HTR-8/SVneo (cell line): ENCODE data around the gene HLA-DMB.
"Not testable (repeated sequence)": the region's sequence is repeated elsewhere in the genome, so short reads cannot be mapped to it uniquely, and the experiment has no call there.

ENCODE experiments used
- DNase-seq: peaks from one replicate; pipeline ENCODE4 v3.0.0; 2011; ENCODE audit warnings: low spot score, mixed read lengths; ENCODE audit not compliant: insufficient read length
- FAIRE-seq: peaks from 2 replicates; lab custom pipeline; 2011; peaks lifted over from hg19 to GRCh38; lab: Jason Lieb, UNC

HLA-DMB gene

DNA sequence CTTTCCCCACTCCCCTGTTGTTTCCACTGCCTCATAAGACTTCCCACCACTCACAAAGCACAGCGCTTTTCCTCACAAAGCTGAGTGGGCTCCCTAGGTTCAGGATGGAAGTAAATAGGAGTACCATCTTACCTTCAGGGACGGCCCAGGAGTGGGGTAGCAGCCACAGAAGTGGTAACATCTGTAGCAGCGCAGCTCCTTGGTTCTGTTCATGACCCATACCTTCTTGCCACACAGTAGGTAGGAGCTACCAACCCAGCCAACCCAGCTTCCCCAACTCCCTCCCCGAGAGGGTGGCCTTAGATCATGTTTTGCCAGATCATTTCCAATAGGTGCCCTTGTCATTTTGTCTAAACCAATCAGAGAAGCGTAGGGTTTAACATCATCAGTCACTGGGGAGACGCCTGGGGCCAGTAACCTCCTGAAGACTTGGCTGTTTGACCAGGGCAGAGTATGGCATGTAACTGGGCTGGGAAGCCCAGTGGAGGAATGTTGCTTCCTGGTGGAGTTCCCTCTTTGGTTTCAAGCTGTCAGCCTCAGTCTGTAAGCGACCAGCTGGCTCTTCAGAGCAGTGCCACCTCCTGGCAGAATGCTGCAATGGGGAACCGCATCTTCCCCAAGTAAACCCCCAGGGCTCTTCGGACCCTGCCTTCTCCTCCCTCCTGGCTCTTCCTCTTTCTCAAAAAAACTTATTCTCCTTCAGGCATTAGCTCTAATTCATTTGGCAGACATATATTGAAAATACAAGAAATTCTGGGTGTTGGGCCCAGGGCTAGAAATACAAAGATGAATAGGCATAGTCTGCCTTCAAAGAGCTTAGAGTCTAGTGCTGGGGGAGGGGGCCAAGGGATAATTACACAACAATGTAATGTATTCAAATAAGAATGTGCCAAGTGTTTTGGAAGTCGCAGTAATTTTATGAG lies 12.2 kb upstream of the HLA-DMB start, which contains the start of gene HLA-DMA:
Gene HLA-DMA, minus strand, starts transcription at position 281 of the 923 bp plus-strand sequence. Its CDS starts 61 bp downstream, at position 220.
- FAIRE-seq = peak; percentile 78
- DNase-seq = peak; percentile 75

DNA sequence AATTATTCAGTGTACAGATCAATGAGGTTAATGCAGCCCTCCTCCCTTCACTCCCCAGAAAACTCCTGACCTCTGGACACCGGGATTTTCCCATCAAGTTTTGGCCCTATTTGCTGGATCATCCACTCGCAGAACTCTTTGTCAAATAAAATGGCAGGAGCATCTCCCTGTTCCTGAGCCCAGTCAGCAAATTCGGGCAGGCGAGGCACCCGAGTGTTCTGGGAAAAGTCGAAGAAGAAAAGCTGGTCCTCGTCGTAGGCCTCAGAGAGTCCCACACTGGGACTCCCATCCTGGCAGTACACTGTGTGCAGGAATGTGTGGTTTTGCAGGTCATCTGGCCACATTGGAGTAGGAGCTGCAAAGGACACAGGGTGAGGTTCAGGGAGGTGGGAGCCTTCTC lies 9.6 kb upstream of the HLA-DMB start:
- FAIRE-seq = no peak
- no peak for DNase-seq

DNA sequence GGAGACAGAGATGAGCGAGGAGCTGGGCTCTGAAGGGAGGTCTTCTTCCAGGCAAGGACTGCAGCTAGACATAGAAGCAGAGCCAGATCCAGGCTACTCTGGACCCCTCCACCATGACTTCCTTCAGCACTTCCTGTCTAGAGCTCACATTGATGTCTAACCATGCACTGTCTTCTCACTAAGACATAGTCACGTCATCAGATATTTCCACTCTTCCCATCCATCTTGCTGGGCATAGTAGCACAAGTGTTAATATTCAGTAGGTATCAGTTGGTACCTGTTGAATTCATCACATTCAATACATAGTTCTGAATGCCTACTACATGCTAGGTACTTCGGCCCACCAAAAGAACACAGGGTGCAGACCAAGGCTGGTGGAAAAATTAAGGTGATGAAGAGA lies 9.2 kb upstream of the HLA-DMB start:
- FAIRE-seq (no peak), DNase-seq (no peak)

DNA sequence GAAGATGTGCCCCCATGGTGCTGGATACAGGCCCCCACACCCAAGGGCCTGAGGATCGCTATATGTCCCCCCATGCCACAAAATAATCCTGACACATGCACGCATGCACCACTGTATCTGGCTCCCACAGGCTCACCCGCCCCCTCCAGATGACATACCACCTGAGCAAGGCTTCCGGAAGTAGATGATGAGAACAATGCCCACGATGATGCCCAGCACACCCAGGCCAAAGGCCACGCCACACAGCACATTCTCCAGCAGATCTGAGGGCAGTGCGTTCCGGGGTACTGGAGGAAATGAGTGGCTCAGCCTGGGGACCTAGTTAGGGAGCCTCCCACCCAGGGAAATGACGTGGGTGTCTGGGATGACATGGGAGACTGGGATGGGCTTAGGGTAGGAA lies 8.3 kb upstream of the HLA-DMB start:
- DNase-seq (no peak), FAIRE-seq (no peak)

DNA sequence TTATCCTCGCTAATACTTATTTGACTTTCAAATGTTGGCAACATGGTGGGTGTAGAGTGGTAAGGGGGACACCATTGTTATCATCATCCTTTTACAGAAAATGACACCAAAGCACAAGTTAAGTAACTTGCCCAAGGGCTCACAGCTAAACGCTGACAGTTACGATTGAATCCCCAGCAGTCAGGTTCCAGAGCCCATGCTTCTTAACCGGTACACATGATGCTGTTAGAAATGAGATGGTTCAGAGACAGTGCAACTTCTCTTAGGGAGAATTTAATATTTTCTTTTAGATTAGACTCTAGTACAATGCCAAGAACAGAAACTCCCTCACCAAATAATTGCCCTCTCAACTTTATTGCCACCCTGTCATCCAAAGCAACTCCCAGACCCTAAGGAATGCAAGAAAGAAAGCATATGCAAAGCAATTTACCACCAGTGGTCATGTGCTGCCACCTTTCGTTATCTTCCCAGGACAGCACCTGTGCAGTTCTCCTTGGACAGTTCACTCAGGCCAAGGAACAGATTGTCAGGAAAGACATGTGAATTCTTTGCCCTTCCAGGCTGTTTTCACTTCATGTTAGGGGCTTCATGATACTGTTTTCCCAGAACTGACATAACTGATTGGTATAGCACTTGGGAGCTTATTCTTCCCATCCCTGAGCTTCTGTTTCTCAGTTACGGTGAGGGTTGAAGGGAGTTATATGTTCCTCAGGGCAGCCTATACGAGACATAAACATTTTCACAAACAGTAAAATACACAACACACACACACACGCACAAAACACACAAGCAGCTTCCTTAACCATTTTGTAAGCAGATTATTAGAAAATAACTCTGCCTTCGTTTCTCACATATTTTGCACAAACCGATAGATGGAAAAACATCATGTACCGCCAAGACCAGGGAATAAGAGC lies 7.0 kb upstream of the HLA-DMB start:
- DNase-seq = peak; percentile 42
- no peak for FAIRE-seq

DNA sequence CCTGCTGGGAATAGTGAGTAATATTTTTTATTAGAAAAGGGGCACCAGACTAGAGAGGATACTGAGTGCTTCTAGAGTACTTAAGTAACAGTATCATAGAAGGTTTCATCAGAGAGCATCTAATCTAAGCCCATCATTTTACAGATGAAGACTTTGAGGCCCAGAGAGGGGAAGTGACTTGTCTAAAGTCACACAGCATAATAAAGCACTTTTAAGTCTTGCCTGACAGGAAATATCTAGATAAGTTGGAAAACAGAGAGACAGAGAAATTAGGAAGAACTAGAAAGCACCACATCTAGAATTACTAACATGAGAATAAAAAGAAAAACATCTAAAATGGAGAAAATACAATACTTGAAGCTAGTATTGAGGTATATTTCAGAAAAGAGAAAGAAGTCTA lies 6.1 kb upstream of the HLA-DMB start:
- DNase-seq = no peak
- no peak for FAIRE-seq

DNA sequence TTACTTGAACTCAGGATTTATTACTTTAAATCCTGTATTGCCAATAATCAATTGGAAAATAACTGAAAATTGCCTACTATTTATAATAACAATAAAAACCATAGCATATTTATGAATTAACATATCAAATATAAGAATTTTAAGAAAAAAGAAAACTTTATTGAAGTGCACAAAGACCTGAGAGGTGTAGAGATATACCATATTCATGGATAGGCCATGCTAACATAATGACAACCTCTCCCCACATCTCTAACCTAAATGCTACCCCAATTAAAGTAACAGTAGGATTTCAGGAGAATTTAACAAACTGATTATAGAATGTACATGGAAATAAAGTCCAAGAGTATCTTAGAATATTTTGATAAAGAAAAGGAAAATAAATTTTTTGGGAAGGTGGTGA lies 5.1 kb upstream of the HLA-DMB start:
- no peak for FAIRE-seq
- no peak for DNase-seq

DNA sequence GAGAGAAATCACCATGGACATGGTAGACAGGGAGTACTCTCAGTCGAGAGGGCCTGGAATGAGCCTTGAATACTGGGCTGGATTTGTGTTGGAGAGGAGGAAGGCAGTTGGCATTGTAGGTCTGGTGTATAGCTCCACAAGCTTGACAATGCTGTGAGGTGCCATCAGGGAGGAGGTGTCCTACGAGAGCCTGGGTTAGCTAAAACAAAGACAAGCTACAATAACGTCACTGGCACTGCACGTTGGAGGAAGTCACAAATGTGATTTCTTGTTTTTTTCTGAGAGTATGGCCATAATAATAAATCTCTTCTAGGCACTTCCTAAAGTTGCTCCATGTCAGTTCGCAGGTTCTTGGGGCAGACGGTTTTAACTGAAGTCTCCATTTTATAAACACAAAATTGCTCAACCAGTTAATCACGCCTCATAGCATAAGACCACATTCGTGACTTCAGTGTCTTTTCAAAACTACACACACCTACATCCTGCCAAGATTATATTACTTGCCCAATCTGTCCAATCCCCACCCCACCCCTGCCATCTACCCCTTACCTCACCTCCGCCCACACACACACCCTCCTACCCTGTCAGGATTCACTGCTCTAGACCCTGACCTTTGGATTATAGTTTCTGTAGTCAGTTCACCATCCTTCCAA lies 4.4 kb upstream of the HLA-DMB start:
- DNase-seq (no peak), FAIRE-seq (no peak)

DNA sequence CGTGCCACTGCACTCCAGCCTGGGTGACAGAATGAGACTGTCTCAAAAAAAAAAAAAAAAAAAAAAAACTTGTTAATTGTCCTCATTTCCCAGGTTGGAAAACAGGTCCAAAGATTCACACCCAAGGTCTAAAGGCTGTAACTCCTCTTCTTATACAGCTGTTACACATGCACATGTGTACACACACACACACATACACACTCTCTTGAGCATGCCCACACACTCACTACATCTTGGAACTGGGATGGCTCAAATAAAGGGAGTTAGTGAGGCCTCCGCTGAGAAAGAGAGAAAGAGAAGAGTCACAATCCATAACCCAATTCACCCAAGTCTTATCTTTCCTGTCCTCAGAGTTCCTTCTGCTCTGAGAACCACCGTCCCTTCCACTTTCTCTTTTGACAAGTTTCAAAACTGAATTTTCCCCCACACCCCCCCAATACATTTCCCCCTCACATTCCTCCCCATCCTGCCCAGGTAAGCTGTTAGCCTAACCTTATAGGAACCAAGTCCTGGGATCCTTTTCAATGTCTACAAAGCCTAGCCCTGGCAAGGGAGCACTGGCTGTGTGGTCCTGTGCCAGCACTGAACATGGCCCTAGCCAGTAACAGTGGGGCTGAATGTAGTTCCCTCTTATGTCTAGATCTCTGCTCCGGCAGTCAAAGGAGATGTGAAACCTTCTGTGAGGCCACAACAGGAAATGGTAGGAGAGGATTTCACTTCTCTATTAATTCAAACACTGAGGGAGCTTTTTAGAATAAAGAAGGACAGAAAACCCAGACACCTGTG lies 3.2 kb upstream of the HLA-DMB start:
- FAIRE-seq (no peak), DNase-seq (no peak)

DNA sequence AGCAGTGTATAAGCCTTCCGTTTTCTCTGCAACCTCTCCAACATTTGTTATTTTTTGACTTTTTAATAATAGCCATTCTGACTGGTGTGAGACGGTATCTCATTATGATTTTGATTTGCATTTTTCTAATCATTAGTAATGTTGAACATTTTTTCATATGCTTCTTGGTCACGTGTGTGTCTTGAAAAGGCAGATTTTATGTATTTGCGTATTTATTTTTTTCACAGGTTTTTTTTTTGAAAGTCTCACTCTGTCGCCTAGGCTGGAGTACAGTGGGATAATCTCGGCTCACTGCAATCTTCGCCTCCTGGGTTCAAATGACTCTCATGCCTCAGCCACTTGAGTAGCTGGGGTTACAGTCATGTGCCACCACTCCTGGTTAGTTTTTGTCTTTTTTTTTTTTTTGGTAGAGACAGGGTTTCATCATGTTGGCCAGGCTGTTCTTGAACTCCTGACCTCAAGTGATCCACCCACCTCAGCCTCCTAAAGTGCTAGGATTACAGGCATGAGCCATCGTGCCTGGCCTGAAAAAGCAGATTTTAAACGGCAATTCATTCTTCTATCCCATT lies 1.8 kb upstream of the HLA-DMB start:
- not testable (repeated sequence) for FAIRE-seq, DNase-seq

DNA sequence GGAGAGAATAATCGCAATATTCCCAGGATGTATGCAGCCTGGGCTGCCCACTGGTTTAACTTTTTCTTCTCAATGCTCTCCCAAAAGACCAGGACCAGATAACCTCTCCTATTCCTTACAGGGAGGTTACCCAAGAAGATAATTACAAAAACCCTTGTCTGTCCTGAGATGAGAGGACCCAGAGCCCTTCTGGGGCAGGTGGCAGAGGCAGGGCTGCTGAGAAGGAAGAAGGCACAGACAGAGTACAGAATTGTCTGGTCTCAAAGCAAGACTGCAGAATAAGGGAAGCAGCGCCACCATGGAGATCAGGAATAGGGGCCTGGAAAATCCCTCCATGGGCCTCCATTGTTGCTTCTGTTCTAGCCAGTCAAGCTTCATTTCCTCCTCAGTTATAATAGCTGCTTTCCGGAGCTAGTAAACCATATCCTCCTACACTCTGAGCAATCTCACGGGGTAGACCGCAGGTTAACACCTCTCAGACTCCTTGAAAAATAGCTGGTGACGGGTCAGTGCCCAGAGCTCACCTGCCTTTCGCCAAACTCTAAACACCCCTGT lies 463 bp upstream of the HLA-DMB start:
- FAIRE-seq (no peak), DNase-seq (no peak)

DNA sequence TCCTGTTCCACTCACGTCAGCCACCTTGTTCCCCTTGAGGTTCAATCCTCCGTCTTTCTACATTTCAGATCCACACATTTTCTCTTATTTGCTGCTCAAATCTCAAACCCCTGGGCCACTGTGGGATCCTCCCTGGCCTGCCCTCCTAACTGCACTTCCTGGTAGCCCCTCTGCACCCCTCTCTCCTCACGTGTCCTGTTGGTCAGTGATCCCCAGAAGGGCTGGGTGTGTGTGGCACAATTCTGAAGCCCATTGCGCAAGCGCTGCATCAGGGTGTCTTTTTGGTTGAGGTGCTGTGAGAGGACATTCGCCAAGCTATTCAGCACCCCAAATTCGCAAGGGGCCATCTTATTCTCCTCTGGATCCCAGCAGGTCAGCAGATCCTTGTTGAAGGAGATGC lies 2.3 kb downstream of the HLA-DMB start:
- DNase-seq (no peak), FAIRE-seq (no peak)

DNA sequence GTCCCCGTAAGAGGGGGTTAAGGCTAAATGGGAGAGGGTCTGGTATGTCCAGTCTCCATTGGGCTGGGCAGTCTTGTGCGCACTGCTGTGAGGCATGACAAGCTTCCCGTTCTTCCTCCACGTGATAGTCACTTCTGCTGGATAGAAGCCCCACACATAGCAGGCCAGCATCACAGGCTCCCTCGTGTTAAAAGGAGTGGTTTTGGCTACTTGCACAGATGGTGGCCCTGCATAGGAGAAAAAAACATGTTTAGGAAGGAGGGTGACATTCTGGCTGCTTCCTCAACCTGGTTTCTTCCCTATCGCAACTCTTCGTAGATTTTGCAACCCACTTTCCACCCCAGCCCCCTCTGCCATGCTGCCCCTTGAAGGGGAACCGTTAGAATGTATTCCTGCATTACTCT lies 3.6 kb downstream of the HLA-DMB start:
- DNase-seq (no peak), FAIRE-seq (no peak)

DNA sequence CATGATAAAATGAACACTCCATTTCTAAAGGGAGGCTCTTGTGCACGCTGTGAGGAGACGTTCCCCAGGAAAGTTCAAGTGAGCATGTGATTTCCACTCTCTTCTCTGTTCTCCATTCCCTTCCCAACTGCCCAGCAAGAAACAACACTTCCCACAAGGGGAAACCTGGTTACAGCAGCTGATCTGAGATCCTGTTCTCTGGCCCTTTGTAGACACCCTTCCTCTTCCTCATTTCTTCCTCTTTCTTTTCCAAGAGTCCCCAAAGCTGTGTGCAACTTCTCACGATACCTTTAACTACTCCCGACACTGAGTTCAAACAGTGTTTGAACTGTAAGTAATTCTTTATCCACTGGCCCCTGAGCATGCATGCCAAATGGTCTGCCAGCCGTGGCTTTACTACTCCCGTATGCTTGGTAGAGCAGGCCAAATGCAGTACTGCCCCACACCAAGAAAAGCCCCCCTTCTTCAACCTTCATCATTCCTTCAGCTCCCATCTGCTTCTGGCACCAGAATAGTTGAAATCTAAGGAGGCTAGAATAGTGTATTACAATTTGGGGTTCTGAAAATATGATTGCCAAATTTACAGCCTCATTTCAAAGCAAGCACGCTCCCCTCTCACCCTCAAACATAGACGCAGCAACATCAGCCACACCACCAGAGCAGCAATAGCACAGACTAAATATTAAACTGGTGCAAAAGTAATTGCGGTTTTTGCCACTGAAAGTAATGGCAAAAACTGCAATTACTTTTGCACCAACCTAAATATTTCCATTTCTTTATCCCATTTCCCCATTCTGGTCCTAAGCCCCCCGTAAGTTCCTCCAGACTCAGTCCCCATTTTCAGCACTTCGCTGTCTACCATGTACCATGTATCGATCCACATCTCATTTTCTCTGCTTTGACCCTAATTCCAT lies 4.3 kb downstream of the HLA-DMB start:
- FAIRE-seq = no peak
- DNase-seq = no peak

DNA sequence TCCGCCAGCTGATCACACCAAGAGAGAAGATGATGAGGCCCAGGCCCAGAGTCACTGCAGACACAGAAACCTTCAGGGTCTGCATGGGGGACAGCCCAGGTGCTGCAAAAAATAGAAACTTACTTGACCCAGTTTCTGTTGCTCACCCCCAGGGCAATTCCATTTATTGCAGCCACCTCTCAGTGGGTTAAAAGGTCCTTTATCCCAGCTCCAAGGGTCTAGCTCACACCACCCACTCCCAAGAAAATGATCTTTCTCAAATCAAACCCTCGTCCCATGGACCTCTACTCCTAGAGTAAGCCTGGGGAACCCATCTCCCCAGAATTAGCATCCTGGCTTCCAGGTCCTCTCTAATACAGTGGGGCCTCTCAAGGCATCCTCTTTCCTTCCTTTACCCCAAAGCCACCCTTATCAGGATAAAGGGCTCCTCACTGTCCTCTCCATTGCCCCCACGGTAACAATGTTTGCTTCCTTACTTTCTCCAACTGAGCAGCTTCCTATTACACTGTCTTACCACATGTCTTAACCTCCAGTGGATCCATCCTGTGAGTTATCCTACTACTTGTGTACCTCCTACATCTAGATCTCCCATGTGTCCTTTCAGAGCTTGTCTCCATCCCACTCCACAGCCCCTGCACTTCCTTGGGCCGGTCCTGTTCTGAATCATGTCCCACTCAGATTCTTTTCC lies 5.1 kb downstream of the HLA-DMB start:
- FAIRE-seq (no peak), DNase-seq (no peak)

DNA sequence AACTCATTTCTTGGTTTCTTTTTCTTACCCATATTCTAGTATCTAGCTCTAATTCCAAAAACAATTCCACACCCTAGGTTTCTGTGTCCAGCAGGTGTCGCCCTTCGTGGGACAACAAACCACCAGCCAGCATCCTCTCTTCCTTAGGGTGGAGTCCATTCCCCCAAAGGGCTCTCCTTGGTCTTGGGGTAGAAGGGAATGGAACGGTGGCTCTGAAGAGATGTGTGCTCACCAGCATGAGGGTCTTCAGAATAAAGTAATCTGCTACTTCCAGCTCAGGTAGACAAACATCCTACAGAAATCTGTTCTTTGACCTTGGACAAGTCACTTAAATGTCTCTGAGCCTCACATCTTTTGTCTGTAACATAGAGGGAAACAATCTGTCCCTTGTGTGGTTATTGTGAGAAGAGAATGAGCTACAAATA lies 7.2 kb downstream of the HLA-DMB start:
- no peak for FAIRE-seq
- DNase-seq = peak; percentile 72

DNA sequence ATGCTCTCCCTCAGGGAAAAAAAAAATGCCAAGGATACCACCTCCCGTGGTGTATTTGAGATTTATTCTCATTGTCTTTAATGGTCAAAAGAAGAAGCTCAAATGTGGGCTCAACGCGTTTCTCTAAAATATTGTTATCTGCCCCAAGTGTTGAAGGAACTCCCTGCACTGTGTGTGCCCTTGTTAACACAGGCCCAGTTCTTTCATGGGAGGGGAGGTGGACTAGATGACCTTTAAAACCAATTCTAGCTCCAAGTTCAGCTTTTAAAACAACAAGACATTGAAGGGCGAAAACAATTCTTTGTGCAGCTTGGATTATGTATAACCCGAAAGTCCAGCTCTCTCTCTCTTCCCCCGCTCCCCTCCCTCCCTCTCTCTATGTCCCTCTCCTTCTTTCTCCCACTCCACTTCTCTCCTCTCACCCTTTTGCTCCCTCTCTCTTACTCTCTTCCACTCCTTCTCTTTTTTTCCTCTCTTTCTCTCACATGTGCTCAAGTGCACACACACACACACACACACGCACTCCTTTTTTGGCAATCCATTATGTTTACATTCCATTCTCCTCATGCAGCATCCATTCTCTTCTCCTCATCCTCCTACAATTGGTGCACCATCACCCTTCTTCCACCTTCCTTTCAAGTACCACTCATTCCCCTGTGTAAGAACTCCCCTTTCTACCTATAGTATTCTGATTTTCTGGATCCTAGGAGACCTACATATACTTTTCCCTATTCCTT lies 8.5 kb downstream of the HLA-DMB start:
- no peak for FAIRE-seq
- no peak for DNase-seq
